COR-L47 (cell line): ENCODE data around the gene ABT1.

Experiments used
- DNase-seq: peaks from one replicate; lab custom pipeline; 2025; lab: John Stamatoyannopoulos, UW

The ABT1 gene

GRCh38 chr6:26604797-26605196 is 8.0 kb downstream of the ABT1 start:
- no peak for DNase-seq

GRCh38 chr6:26607434-26608230 is 10.9 kb downstream of the ABT1 start:
- DNase-seq, result peak; percentile 46

GRCh38 chr6:26609463-26609862 is 12.7 kb downstream of the ABT1 start:
- no peak for DNase-seq

- DNase-seq, result no peak
These were observed 14.8 kb downstream of the ABT1 start for GRCh38 chr6:26611599-26611998.

- no peak for DNase-seq
These were observed 16.4 kb downstream of the ABT1 start for GRCh38 chr6:26613201-26613600.

- no peak for DNase-seq
These were observed 17.2 kb downstream of the ABT1 start for GRCh38 chr6:26613689-26614683.

- DNase-seq, result no peak
These were observed 26.6 kb downstream of the ABT1 start for GRCh38 chr6:26623339-26623859.

GRCh38 chr6:26624557-26624956 is 27.8 kb downstream of the ABT1 start:
- DNase-seq, result no peak

- no peak for DNase-seq
These were observed 31.1 kb downstream of the ABT1 start for GRCh38 chr6:26627843-26628242.

GRCh38 chr6:26629359-26629758 is 32.6 kb downstream of the ABT1 start:
- DNase-seq, result no peak

GRCh38 chr6:26640806-26641205 is 44.1 kb downstream of the ABT1 start:
- DNase-seq, result no peak

GRCh38 chr6:26646074-26646473 is 49.3 kb downstream of the ABT1 start:
- DNase-seq, result no peak
